Epithelial cell of alveolus of lung (primary cell): ENCODE measurements around the gene SIDT2. TPM values are rescaled to one million over a fixed set of nuclear protein-coding genes. Genes with fewer than 3 reads are reported as not detected.

Experiments
- total RNA-seq: library from RNA; depleted of rRNA; stranded (reverse); fragments of >200 nt; gene quantifications from 2 replicates; pipeline ENCODE4 v1.2.1, GENCODE V29; 2015

SIDT2 gene
- total RNA-seq, result 11.1 and 29.7 TPM in 2 replicates

GRCh38 chr11:117178210-117179034 is at the start of gene SIDT2:
TSS of gene SIDT2 (plus strand) at chr11:117178743. CDS start at chr11:117179264, 521 bp downstream.

GRCh38 chr11:117143871-117144476 is 34.6 kb upstream of the SIDT2 start, which contains the start of gene PAFAH1B2:
TSS of gene PAFAH1B2 (plus strand) at chr11:117144287. CDS start at chr11:117152448, 8,161 bp downstream.

DNA sequence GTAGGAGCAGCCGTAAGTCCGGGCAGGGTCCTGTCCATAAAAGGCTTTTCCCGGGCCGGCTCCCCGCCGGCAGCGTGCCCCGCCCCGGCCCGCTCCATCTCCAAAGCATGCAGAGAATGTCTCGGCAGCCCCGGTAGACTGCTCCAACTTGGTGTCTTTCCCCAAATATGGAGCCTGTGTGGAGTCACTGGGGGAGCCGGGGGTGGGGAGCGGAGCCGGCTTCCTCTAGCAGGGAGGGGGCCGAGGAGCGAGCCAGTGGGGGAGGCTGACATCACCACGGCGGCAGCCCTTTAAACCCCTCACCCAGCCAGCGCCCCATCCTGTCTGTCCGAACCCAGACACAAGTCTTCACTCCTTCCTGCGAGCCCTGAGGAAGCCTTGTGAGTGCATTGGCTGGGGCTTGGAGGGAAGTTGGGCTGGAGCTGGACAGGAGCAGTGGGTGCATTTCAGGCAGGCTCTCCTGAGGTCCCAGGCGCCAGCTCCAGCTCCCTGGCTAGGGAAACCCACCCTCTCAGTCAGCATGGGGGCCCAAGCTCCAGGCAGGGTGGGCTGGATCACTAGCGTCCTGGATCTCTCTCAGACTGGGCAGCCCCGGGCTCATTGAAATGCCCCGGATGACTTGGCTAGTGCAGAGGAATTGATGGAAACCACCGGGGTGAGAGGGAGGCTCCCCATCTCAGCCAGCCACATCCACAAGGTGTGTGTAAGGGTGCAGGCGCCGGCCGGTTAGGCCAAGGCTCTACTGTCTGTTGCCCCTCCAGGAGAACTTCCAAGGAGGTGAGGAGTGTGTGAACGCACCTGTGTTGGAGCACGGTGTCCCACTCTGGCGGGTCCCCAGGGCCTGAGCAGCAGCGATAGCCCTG is 20.7 kb downstream of the SIDT2 start, which contains the start of gene TAGLN:
Gene TAGLN (plus strand): TSS at position 318 of the 863 bp plus-strand sequence. CDS start 3,644 bp downstream, outside the sequence.

GRCh38 chr11:117231842-117232091 is 53.2 kb downstream of the SIDT2 start, which contains the start of gene PCSK7:
TSS of gene PCSK7 (minus strand) at chr11:117232073. CDS start at chr11:117229844, 2,229 bp downstream.

DNA sequence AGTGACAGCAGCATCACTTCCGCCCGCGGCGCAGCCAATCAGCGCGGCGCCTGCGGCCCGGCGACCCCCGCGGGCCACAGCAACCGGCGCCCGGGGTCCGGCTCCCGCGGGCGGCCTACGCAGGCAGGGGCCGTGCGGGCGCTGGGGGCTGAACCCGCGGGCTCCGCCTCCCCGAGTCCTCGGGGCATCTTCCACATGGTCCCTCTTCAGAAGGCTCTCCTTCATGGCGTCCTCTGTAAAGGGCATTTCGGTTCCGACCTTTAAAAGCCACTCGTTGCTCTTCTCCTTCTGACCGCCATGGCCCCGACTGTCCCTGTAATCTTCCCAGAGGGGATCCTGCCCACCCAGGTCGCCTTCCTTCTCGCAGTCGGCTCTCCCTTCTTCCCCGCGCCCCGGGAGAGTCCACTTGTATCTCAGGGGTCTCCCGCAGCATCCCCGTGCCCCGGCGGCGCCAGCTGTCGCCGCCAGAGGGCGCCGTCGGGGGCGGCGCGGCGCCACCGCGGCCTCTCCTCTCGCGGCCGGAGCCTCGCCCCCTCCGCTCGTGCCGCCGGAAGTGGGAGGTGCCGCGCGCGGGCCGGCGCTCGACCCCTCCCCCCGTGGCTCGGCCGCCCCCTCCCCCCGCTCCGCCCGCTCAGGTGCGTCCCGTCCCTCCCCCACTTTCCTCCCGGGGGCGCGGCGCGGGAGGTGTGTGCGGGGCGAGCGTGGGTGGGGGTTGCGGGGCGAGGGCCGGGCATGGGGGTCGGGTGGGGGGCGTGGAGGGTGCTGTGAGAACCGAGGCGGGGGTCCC is 53.7 kb downstream of the SIDT2 start, which contains the start of gene RNF214:
Gene RNF214 (plus strand): TSS at position 580 of the 787 bp plus-strand sequence. CDS start 1,602 bp downstream, outside the sequence.

Other genes starting within 250 kb of the SIDT2 start
- gene SIK3, start 80.3 kb upstream of the SIDT2 start, total RNA-seq, result 7.6 and 12.7 TPM in 2 replicates
- 83.5 and 100 TPM in 2 replicates for gene PAFAH1B2, start 34.5 kb upstream of the SIDT2 start, total RNA-seq
- gene TAGLN, start 20.6 kb downstream of the SIDT2 start, total RNA-seq, result 20.8 and 704 TPM in 2 replicates
- gene PCSK7, start 53.3 kb downstream of the SIDT2 start, total RNA-seq, result 32.5 and 45.5 TPM in 2 replicates
- gene RNF214, start 53.9 kb downstream of the SIDT2 start, total RNA-seq, result 4.7 and 10.8 TPM in 2 replicates
- 2.6 and 2.7 TPM in 2 replicates for gene BACE1-AS, start 112.6 kb downstream of the SIDT2 start, total RNA-seq
- gene BACE1, start 137.5 kb downstream of the SIDT2 start, total RNA-seq, result 24.3 and 55.3 TPM in 2 replicates
- gene CEP164, start 149.1 kb downstream of the SIDT2 start, total RNA-seq, result 8.5 and 17.5 TPM in 2 replicates